ENCODE measurements around the gene TMEM132A. TPM values are rescaled to one million over a fixed set of nuclear protein-coding genes. Genes with fewer than 3 reads are reported as not detected.

The TMEM132A gene
- total and polyA plus RNA-seq, 2 of the 13 experiments (the other 11 are each of a cell fraction or from before 2014, with no cell fraction given), result 11.1 to 32.9 TPM

DNA sequence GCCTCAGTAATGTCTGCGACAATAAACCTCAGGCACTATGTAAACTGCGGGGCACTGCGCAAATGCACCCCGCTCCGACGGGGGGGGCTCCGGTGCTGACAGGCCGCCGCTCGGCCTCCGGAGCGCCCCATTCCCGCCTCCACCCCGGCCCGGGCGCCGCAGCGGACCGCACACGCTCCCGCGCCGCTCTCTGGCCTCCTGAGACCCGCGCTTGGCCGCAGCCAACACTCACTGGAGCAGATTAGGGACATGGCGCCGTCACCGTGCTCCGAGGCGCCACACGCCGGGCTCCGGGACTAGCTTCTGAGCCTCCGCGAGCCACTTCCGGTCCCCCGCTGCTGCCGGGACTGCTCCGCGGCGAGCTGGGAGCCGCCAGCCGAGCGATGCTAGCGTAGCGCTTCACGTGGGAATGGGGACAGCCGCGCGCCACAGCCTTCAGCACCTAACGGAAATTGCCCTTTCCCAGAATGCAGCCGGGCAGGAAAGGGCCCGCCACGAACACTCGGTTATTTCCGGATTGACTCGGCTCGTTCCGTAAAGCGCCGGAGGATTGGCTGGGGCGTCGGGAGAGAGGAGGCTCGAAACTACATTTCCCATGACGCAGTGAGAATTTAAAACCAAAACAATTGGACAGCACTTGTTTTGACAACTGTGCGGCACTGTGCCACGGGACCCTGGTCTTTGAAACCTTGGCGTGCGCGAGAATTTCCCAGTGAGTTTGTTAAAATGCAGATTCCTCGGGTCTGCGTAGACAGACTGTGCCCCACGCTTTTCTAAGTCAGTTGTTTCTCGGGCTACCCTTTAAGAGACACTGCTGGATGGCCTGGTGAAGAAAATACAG, 17.9 kb upstream of the TMEM132A start, which contains the start of gene PRPF19 (continued):
- TF ChIP-seq HOXA9 (CRISPR knock-in tag; IDR thresholded peaks at IDR 0.05; ENCODE audit: borderline replicate concordance) (0 out of 2 replicates have a peak, but pooled peaks have one; percentile 18), SRSF1 (optimal IDR thresholded peaks at IDR 0.05; ENCODE audit: low read depth, low read length) (no peak), ELF1 (CRISPR knock-in tag; IDR thresholded peaks at IDR 0.05) (peak; percentile 92), ZNF703 (CRISPR knock-in tag; IDR thresholded peaks at IDR 0.05; ENCODE audit: borderline replicate concordance) (no peak; the same call in 1 of the 2 replicates), NCOA2 (CRISPR knock-in tag; IDR thresholded peaks at IDR 0.05) (peak; percentile 38; the same call in 1 of the 2 replicates), ZNF569 (CRISPR knock-in tag; IDR thresholded peaks at IDR 0.05; ENCODE audit: borderline replicate concordance) (no peak), NFIC (IDR thresholded peaks at IDR 0.05; ENCODE audit: low read length) (no peak), SALL2 (CRISPR knock-in tag; IDR thresholded peaks at IDR 0.05) (peak; percentile 67; the same call in 1 of the 2 replicates), ZNF713 (CRISPR knock-in tag; IDR thresholded peaks at IDR 0.05) (no peak), FOXP4 (CRISPR knock-in tag; IDR thresholded peaks at IDR 0.05) (no peak), SMARCC2 (IDR thresholded peaks at IDR 0.05) (no peak), KDM1A (CRISPR knock-in tag; IDR thresholded peaks at IDR 0.05) (no peak), MIER3 (CRISPR knock-in tag; IDR thresholded peaks at IDR 0.05; ENCODE audit: borderline replicate concordance) (no peak), HOXD1 (CRISPR knock-in tag; IDR thresholded peaks at IDR 0.05) (no peak), FOXA1 (IDR thresholded peaks at IDR 0.05) (no peak), FOXA1 (CRISPR knock-in tag; IDR thresholded peaks at IDR 0.05) (peak; percentile 7; the same call in 1 of the 2 replicates), RFX1 (IDR thresholded peaks at IDR 0.05) (no peak), HNRNPUL1 (IDR thresholded peaks at IDR 0.05; ENCODE audit: low read depth, low read length) (no peak)
- TF ChIP-seq, protein P1, sequence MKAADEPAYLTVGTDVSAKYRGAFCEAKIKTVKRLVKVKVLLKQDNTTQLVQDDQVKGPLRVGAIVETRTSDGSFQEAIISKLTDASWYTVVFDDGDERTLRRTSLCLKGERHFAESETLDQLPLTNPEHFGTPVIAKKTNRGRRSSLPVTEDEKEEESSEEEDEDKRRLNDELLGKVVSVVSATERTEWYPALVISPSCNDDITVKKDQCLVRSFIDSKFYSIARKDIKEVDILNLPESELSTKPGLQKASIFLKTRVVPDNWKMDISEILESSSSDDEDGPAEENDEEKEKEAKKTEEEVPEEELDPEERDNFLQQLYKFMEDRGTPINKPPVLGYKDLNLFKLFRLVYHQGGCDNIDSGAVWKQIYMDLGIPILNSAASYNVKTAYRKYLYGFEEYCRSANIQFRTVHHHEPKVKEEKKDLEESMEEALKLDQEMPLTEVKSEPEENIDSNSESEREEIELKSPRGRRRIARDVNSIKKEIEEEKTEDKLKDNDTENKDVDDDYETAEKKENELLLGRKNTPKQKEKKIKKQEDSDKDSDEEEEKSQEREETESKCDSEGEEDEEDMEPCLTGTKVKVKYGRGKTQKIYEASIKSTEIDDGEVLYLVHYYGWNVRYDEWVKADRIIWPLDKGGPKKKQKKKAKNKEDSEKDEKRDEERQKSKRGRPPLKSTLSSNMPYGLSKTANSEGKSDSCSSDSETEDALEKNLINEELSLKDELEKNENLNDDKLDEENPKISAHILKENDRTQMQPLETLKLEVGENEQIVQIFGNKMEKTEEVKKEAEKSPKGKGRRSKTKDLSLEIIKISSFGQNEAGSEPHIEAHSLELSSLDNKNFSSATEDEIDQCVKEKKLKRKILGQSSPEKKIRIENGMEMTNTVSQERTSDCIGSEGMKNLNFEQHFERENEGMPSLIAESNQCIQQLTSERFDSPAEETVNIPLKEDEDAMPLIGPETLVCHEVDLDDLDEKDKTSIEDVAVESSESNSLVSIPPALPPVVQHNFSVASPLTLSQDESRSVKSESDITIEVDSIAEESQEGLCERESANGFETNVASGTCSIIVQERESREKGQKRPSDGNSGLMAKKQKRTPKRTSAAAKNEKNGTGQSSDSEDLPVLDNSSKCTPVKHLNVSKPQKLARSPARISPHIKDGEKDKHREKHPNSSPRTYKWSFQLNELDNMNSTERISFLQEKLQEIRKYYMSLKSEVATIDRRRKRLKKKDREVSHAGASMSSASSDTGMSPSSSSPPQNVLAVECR (CRISPR knock-in tag; IDR thresholded peaks at IDR 0.05; ENCODE audit: borderline replicate concordance), result peak; percentile 97
- TF ChIP-seq, protein P2, sequence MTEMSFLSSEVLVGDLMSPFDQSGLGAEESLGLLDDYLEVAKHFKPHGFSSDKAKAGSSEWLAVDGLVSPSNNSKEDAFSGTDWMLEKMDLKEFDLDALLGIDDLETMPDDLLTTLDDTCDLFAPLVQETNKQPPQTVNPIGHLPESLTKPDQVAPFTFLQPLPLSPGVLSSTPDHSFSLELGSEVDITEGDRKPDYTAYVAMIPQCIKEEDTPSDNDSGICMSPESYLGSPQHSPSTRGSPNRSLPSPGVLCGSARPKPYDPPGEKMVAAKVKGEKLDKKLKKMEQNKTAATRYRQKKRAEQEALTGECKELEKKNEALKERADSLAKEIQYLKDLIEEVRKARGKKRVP (CRISPR knock-in tag; IDR thresholded peaks at IDR 0.05), result peak in 1 of 2 experiments; percentile 63; a peak in 2 of 4 replicates
- TF ChIP-seq, protein P3, sequence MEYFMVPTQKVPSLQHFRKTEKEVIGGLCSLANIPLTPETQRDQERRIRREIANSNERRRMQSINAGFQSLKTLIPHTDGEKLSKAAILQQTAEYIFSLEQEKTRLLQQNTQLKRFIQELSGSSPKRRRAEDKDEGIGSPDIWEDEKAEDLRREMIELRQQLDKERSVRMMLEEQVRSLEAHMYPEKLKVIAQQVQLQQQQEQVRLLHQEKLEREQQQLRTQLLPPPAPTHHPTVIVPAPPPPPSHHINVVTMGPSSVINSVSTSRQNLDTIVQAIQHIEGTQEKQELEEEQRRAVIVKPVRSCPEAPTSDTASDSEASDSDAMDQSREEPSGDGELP (IDR thresholded peaks at IDR 0.05; ENCODE audit: borderline replicate concordance, low read depth), result peak; percentile 58; the same call in 1 of the 2 replicates
